Effector memory CD4-positive, alpha-beta T cell (primary cell): ENCODE data around the gene LCNL1.
"Not testable (repeated sequence)": the region's sequence is repeated elsewhere in the genome, so short reads cannot be mapped to it uniquely, and the experiment has no call there.

Experiments used
- DNase-seq, 3 donors: peaks; one replicate each; pipeline ENCODE4 v3.0.0-alpha.2; 2020
- H3K27ac ChIP-seq: 2 replicates; pipeline ENCODE4 v1.7.0; 2013; ENCODE audit warnings: mild to moderate bottlenecking, low read length, moderate library complexity; ENCODE audit not compliant: insufficient read depth, poor library complexity, severe bottlenecking
- H3K27me3 ChIP-seq: replicated peaks from 2 replicates; pipeline ENCODE4 v1.7.0; 2013; ENCODE audit warnings: mild to moderate bottlenecking, low read length; ENCODE audit not compliant: insufficient read depth, control insufficient read depth, poor library complexity, severe bottlenecking
- H3K36me3 ChIP-seq: 2 replicates; pipeline ENCODE4 v1.7.0; 2013; ENCODE audit warnings: mild to moderate bottlenecking, low read length, moderate library complexity; ENCODE audit not compliant: control insufficient read depth, insufficient read depth
- H3K4me1 ChIP-seq: 2 replicates; pipeline ENCODE4 v1.7.0; 2013; ENCODE audit warnings: low read length, mild to moderate bottlenecking; ENCODE audit not compliant: control insufficient read depth, insufficient read depth, poor library complexity, severe bottlenecking
- H3K4me3 ChIP-seq: 2 replicates; pipeline ENCODE4 v1.7.0; 2013; ENCODE audit warnings: low read length, low read depth, mild to moderate bottlenecking; ENCODE audit not compliant: insufficient read depth, poor library complexity, severe bottlenecking
- H3K9me3 ChIP-seq: 2 replicates; pipeline ENCODE4 v1.7.0; 2013; ENCODE audit warnings: mild to moderate bottlenecking, low read length, moderate library complexity; ENCODE audit not compliant: control insufficient read depth

The LCNL1 gene

GRCh38 chr9:137030538-137031527 is 48.0 kb downstream of the LCNL1 start:
- Histone ChIP-seq H3K4me1 (peaks cover 70% of the 10 kb centered on the region), H3K36me3 (no peaks in the 10 kb centered on the region), H3K27me3 (no peaks in the 10 kb centered on the region), H3K4me3 (peak overlapping the region; percentile 67), H3K9me3 (no peaks in the 10 kb centered on the region), H3K27ac (peak overlapping the region; percentile 61)
- no peak for DNase-seq

- Histone ChIP-seq H3K27me3 (no peaks in the 10 kb centered on the region), H3K9me3 (no peaks in the 10 kb centered on the region), H3K27ac (peak within 1 kb of the TSS; percentile 61), H3K36me3 (no peaks in the 10 kb centered on the region), H3K4me1 (peaks cover 65% of the 10 kb centered on the region), H3K4me3 (peak within 1 kb of the TSS; percentile 67)
- peak in 1 of 3 donors; percentile 17 for DNase-seq
Observed at GRCh38 chr9:137031904-137032640, 49.3 kb downstream of the LCNL1 start, which contains the start of gene FUT7. Gene FUT7 (minus strand): TSS chr9:137032088. CDS start chr9:137031991, 97 bp downstream.

DNA sequence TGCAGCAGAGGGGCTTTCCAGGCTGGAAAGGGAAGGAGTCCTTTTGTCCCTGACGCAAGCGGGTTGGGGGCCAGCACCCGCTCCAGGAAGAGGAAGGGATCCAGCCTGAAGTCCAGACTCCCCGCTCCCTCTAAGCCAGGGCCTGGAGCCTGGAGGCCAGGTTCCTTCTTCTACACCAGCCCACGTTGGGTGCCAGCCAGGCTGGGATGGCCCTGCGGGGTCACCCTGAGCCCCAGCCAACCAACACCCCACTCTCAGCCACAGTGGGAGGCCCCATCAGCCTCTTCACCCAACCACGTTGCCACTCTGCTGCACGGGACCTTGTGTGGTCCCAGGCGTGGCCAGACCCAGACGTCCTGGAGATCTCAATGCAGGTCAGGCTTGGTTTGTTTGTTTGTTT is 50.1 kb downstream of the LCNL1 start:
- Histone ChIP-seq H3K9me3 (no peaks in the 10 kb centered on the region), H3K27me3 (no peaks in the 10 kb centered on the region), H3K4me3 (no peak overlapping the region), H3K27ac (peak overlapping the region; percentile 40), H3K4me1 (peaks cover 60% of the 10 kb centered on the region), H3K36me3 (no peaks in the 10 kb centered on the region)
- no peak for DNase-seq

- not testable (repeated sequence) for H3K36me3 ChIP-seq, H3K9me3 ChIP-seq, H3K27me3 ChIP-seq, DNase-seq, H3K4me3 ChIP-seq
- peaks cover 58% of the 10 kb centered on the region for H3K4me1 ChIP-seq
- peak overlapping the region; percentile 22 for H3K27ac ChIP-seq
Observed at GRCh38 chr9:137033481-137033880, 50.7 kb downstream of the LCNL1 start.

DNA sequence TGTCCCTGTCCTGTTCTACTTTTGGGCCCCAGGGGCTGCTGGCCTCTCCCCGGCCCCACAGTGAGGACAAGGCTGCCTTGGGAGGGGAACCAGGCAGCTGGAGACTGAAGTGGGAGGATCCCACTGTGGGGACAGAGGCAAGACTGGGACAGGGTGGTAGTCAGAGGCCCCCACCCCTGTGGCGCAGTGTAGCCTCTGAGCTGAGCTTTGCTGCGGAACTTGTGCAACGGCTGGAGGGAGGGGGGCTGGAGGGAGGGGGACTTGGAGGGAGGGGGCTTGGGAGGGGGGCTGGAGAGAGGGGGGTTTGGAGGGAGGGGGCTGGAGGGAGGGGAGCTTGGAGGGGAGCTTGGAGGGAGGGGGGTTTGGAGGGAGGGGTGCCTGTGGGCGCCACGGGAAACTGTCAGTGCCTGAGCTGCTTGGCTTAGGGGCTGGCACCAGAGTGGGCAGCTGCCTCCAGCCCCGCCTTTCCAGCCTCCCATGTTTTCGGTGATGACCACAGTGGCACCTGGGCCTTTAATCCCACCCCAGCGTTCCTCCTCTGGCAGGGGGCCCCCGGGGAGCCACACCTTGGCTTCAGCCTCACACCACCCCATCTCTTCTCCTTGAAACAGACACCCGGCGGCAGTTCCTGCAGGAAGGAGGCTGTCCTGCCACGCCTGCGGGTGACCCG is 51.4 kb downstream of the LCNL1 start:
- H3K4me1 ChIP-seq = peaks cover 51% of the 10 kb centered on the region
- H3K9me3 ChIP-seq = no peaks in the 10 kb centered on the region
- peak overlapping the region; percentile 64 for H3K27ac ChIP-seq
- DNase-seq = no peak
- peaks cover 7% of the 10 kb centered on the region for H3K36me3 ChIP-seq
- H3K4me3 ChIP-seq = peak overlapping the region; percentile 33
- no peaks in the 10 kb centered on the region for H3K27me3 ChIP-seq

GRCh38 chr9:137034709-137035506 is 52.1 kb downstream of the LCNL1 start:
- Histone ChIP-seq H3K27me3 (no peaks in the 10 kb centered on the region), H3K9me3 (no peaks in the 10 kb centered on the region), H3K27ac (peak overlapping the region; percentile 64), H3K4me3 (peak overlapping the region; percentile 33), H3K4me1 (peaks cover 44% of the 10 kb centered on the region), H3K36me3 (peaks cover 11% of the 10 kb centered on the region)
- peak; percentile 71 to 81 (median 75) for DNase-seq
